ENCODE results near the gene HPCA. TPM values are rescaled to one million over a fixed set of nuclear protein-coding genes. Genes with fewer than 3 reads are reported as not detected.

Gene HPCA
- total RNA-seq, 1 experiment from 2014 or later, result 1.2 TPM

GRCh38 chr1:32893198-32894018 lies 7.1 kb downstream of the HPCA start:
- H3K4me1 ChIP-seq (ENCODE audit: insufficient read depth, low read length), result no peaks in the 10 kb centered on the region
- no peak overlapping the region for H2BK15ac ChIP-seq (ENCODE audit: low read depth, low read length)
- peak; percentile 73 for DNase-seq
- H3T11ph ChIP-seq (ENCODE audit: low read length), result no peak overlapping the region
- peaks cover 3% of the 10 kb centered on the region for H4K20me1 ChIP-seq (ENCODE audit: control insufficient read depth, insufficient read depth, insufficient read length)
- no peaks in the 10 kb centered on the region for H3K79me1 ChIP-seq (ENCODE audit: insufficient read depth, low read depth, low read length, poor library complexity, severe bottlenecking)
- H2AK5ac ChIP-seq (ENCODE audit: insufficient read length, low read length), result no peak overlapping the region
- no peak overlapping the region for H2BK120ac ChIP-seq (ENCODE audit: low read depth, low read length, poor library complexity, severe bottlenecking)
- no peak overlapping the region for H2BK5ac ChIP-seq (ENCODE audit: insufficient read length, low read length)
- Mint-ChIP-seq H3K4me3 (peak overlapping the region; percentile 69 to 88), H3K27ac (no peak overlapping the region), H3K27me3 (ENCODE audit: low read depth) (peaks cover 74% of the 10 kb centered on the region), H3K4me1 (peaks cover 9 to 24% of the 10 kb centered on the region in 2 experiments; a peak in 3 of 4 replicates), H3K36me3 (ENCODE audit: insufficient read depth in 1 of 3, low read depth in 3 of 3) (peaks cover 0 to 9% (median 0%) of the 10 kb centered on the region in 3 experiments; a peak in 1 of 7 replicates), H3K9me3 (peaks cover 5 to 8% of the 10 kb centered on the region in 2 experiments; a peak in 3 of 5 replicates)
- H3K27ac ChIP-seq (ENCODE audit: insufficient read length, low read depth, low read length), result no peak overlapping the region
- no CpG with 5 or more reads among the region's 58 CpGs for WGBS (ENCODE audit: extremely low coverage, insufficient read length, low lambda C conversion rate)
- H2BK12ac ChIP-seq (ENCODE audit: insufficient read length, low read depth, low read length), result no peak overlapping the region
- no peak overlapping the region for H2BK20ac ChIP-seq (ENCODE audit: low read depth, low read length, poor library complexity, severe bottlenecking)
- H3K9ac ChIP-seq (ENCODE audit: extremely low read depth, insufficient read length, low read length), result no peak overlapping the region
- no peaks in the 10 kb centered on the region; the same call in 1 of the 2 replicates for H3K27me3 ChIP-seq (ENCODE audit: insufficient read depth, low read length)
- H3K56ac ChIP-seq (ENCODE audit: insufficient read length, low read depth, low read length), result no peak overlapping the region
- peak overlapping the region; percentile 53 for H3K4me2 ChIP-seq (ENCODE audit: insufficient read depth, insufficient read length, low read length)
- H3K79me2 ChIP-seq (ENCODE audit: insufficient read depth, low read length), result no peaks in the 10 kb centered on the region
- no peaks in the 10 kb centered on the region for H3K23me2 ChIP-seq (ENCODE audit: insufficient read length, low read depth, low read length, poor library complexity, severe bottlenecking)
- no peak overlapping the region for H3K23ac ChIP-seq (ENCODE audit: insufficient read length, low read depth, low read length)
- H4K8ac ChIP-seq (replicated peaks; ENCODE audit: insufficient read length, low read depth, low read length), result no peak overlapping the region
- no peak overlapping the region for H3K18ac ChIP-seq (ENCODE audit: insufficient read length, low read depth, low read length)
- 0 out of 2 replicates have a peak overlapping the region, but pooled peaks have one; percentile 12 for H3K14ac ChIP-seq (ENCODE audit: insufficient read depth, low read length)
- H3K4ac ChIP-seq (ENCODE audit: low read depth, low read length), result no peak overlapping the region
- peak; percentile 51 for TF ChIP-seq CTCF (conservative IDR thresholded peaks at IDR 0.05)
- H2AFZ ChIP-seq (ENCODE audit: low read length), result no peak overlapping the region
- no peak overlapping the region for H4K91ac ChIP-seq (ENCODE audit: insufficient read length, low read depth, low read length)
- no peaks in the 10 kb centered on the region for H3K9me3 ChIP-seq (ENCODE audit: control insufficient read depth, low read depth, low read length)
- H4K5ac ChIP-seq (ENCODE audit: insufficient read length, low read depth, low read length), result no peak overlapping the region
